ENCODE data around the gene POTEF.
A peak's percentile ranks its signal among the peaks of the same experiment; 100 is the strongest.
"Not testable (repeated sequence)": the region's sequence is repeated elsewhere in the genome, so short reads cannot be mapped to it uniquely, and the experiment has no call there.

Gene POTEF

GRCh38 chr2:130152136-130152815 is 23.3 kb upstream of the POTEF start:
- DNase-seq, result not testable (repeated sequence)

GRCh38 chr2:130151145-130151512 is 22.1 kb upstream of the POTEF start:
- not testable (repeated sequence) for DNase-seq

- no peak for DNase-seq
Observed at GRCh38 chr2:130150181-130151144, 21.4 kb upstream of the POTEF start.

- DNase-seq, result not testable (repeated sequence)
Observed at GRCh38 chr2:130148515-130148914, 19.5 kb upstream of the POTEF start.

- DNase-seq, result peak; percentile 68
Observed at GRCh38 chr2:130145006-130145414, 16.0 kb upstream of the POTEF start, which contains the start of gene CCDC74B. Gene CCDC74B, minus strand, starts transcription at chr2:130145112. Its CDS starts 116 bp downstream, at chr2:130144996.

- DNase-seq, result not testable (repeated sequence)
Observed at GRCh38 chr2:130143266-130144039, 14.4 kb upstream of the POTEF start.

- not testable (repeated sequence) for DNase-seq
Observed at GRCh38 chr2:130142396-130143265, 13.6 kb upstream of the POTEF start.

- not testable (repeated sequence) for DNase-seq
Observed at GRCh38 chr2:130141645-130142370, 12.8 kb upstream of the POTEF start.

GRCh38 chr2:130141002-130141401 is 12.0 kb upstream of the POTEF start:
- DNase-seq, result not testable (repeated sequence)

GRCh38 chr2:130140516-130140915 is 11.5 kb upstream of the POTEF start:
- not testable (repeated sequence) for DNase-seq

- DNase-seq, result not testable (repeated sequence)
Observed at GRCh38 chr2:130139331-130140280, 10.6 kb upstream of the POTEF start.

- not testable (repeated sequence) for DNase-seq
Observed at GRCh38 chr2:130138841-130139251, 9.8 kb upstream of the POTEF start.

GRCh38 chr2:130138326-130138725 is 9.3 kb upstream of the POTEF start:
- not testable (repeated sequence) for DNase-seq

GRCh38 chr2:130137118-130137517 is 8.1 kb upstream of the POTEF start:
- not testable (repeated sequence) for DNase-seq

- not testable (repeated sequence) for DNase-seq
Observed at GRCh38 chr2:130136546-130136945, 7.5 kb upstream of the POTEF start.

- no peak for DNase-seq
Observed at GRCh38 chr2:130135692-130136541, 6.9 kb upstream of the POTEF start.

GRCh38 chr2:130128464-130128863 is 558 bp downstream of the POTEF start:
- not testable (repeated sequence) for DNase-seq

- not testable (repeated sequence) for DNase-seq
Observed at GRCh38 chr2:130127726-130128125, 1.3 kb downstream of the POTEF start.

GRCh38 chr2:130120924-130121323 is 8.1 kb downstream of the POTEF start:
- DNase-seq, result not testable (repeated sequence)
